ENCODE results near the gene TMEM134. TPM values are rescaled to one million over a fixed set of nuclear protein-coding genes. Genes with fewer than 3 reads are reported as not detected.
"Not testable (repeated sequence)": the region's sequence is repeated elsewhere in the genome, so short reads cannot be mapped to it uniquely, and the experiment has no call there.

The TMEM134 gene
- total RNA-seq, 1 donor from 2014 or later: 51.4 TPM

GRCh38 chr11:67428052-67429001 lies 40.7 kb downstream of the TMEM134 start, which contains the start of gene RPS6KB2:
TSS of gene RPS6KB2 (plus strand) at chr11:67428494. CDS start at chr11:67428546, 52 bp downstream.
- no peaks in the 10 kb centered on the region for H3K9me3 Mint-ChIP-seq (ENCODE audit: unreplicated experiment)
- peak within 1 kb of the TSS; percentile 88 for H3K27ac Mint-ChIP-seq (ENCODE audit: unreplicated experiment)
- no peaks in the 10 kb centered on the region for H3K27me3 Mint-ChIP-seq (ENCODE audit: unreplicated experiment)
- no peak for TF ChIP-seq CTCF (IDR thresholded peaks at IDR 0.05)
- H3K4me1 Mint-ChIP-seq (ENCODE audit: unreplicated experiment): peaks cover 5% of the 10 kb centered on the region
- DNase-seq (ENCODE audit: extremely low spot score, unreplicated experiment): peak; percentile 99
- peaks cover 7% of the 10 kb centered on the region for H3K36me3 Mint-ChIP-seq (ENCODE audit: unreplicated experiment)
- H3K4me3 Mint-ChIP-seq (ENCODE audit: unreplicated experiment): peak within 1 kb of the TSS; percentile 90

- H3K27me3 Mint-ChIP-seq (ENCODE audit: unreplicated experiment); H3K9me3 Mint-ChIP-seq (ENCODE audit: unreplicated experiment); DNase-seq (ENCODE audit: extremely low spot score, unreplicated experiment); H3K36me3 Mint-ChIP-seq (ENCODE audit: unreplicated experiment); H3K4me1 Mint-ChIP-seq (ENCODE audit: unreplicated experiment): not testable (repeated sequence)
- H3K4me3 Mint-ChIP-seq (ENCODE audit: unreplicated experiment): peak overlapping the region; percentile 90
- peak overlapping the region; percentile 88 for H3K27ac Mint-ChIP-seq (ENCODE audit: unreplicated experiment)
Measured at GRCh38 chr11:67427364-67427859, 41.6 kb downstream of the TMEM134 start.

GRCh38 chr11:67423891-67424613 lies 45.0 kb downstream of the TMEM134 start:
- H3K27ac Mint-ChIP-seq (ENCODE audit: unreplicated experiment): no peak overlapping the region
- no peaks in the 10 kb centered on the region for H3K9me3 Mint-ChIP-seq (ENCODE audit: unreplicated experiment)
- no peaks in the 10 kb centered on the region for H3K36me3 Mint-ChIP-seq (ENCODE audit: unreplicated experiment)
- H3K4me3 Mint-ChIP-seq (ENCODE audit: unreplicated experiment): no peak overlapping the region
- TF ChIP-seq CTCF (IDR thresholded peaks at IDR 0.05): no peak
- DNase-seq (ENCODE audit: extremely low spot score, unreplicated experiment): no peak
- H3K27me3 Mint-ChIP-seq (ENCODE audit: unreplicated experiment): no peaks in the 10 kb centered on the region
- H3K4me1 Mint-ChIP-seq (ENCODE audit: unreplicated experiment): peaks cover 13% of the 10 kb centered on the region

- no peak for DNase-seq (ENCODE audit: extremely low spot score, unreplicated experiment)
- TF ChIP-seq CTCF (IDR thresholded peaks at IDR 0.05): no peak
- Mint-ChIP-seq H3K36me3 (ENCODE audit: unreplicated experiment) (no peaks in the 10 kb centered on the region), H3K4me1 (ENCODE audit: unreplicated experiment) (peaks cover 13% of the 10 kb centered on the region), H3K9me3 (ENCODE audit: unreplicated experiment) (no peaks in the 10 kb centered on the region), H3K27me3 (ENCODE audit: unreplicated experiment) (no peaks in the 10 kb centered on the region), H3K27ac (ENCODE audit: unreplicated experiment) (no peak overlapping the region), H3K4me3 (ENCODE audit: unreplicated experiment) (no peak overlapping the region)
Measured at GRCh38 chr11:67423466-67423865, 45.6 kb downstream of the TMEM134 start.

- no peak for DNase-seq (ENCODE audit: extremely low spot score, unreplicated experiment)
- H3K4me1 Mint-ChIP-seq (ENCODE audit: unreplicated experiment): peaks cover 12% of the 10 kb centered on the region
- no peaks in the 10 kb centered on the region for H3K36me3 Mint-ChIP-seq (ENCODE audit: unreplicated experiment)
- no peaks in the 10 kb centered on the region for H3K9me3 Mint-ChIP-seq (ENCODE audit: unreplicated experiment)
- no peak for TF ChIP-seq CTCF (IDR thresholded peaks at IDR 0.05)
- no peak overlapping the region for H3K27ac Mint-ChIP-seq (ENCODE audit: unreplicated experiment)
- H3K4me3 Mint-ChIP-seq (ENCODE audit: unreplicated experiment): no peak overlapping the region
- no peaks in the 10 kb centered on the region for H3K27me3 Mint-ChIP-seq (ENCODE audit: unreplicated experiment)
Measured at GRCh38 chr11:67422891-67423290, 46.2 kb downstream of the TMEM134 start.

Data from osteocyte (in vitro differentiated cells).